Measurements from ENCODE around the gene INKA1.

DNA sequence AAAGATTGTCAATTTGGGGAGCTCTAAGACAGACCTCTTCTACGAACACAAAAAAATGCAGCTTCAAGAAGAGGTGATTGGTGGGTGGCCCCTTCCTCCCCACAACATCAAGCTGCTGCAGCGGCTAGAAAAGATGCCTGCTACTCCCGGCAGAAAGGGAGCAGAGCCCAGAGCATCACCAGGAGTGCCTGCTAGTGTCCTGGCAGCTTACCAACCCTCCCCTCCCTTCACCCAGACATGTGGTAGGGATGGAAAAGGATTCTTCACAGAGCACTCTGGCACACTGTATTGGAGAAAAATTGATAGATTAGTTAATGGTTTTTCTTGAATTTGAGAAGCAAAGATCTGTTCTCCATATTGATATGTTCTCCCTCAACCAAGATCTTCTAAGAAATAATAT lies 27.5 kb upstream of the INKA1 start:
- TF ChIP-seq, protein P1, sequence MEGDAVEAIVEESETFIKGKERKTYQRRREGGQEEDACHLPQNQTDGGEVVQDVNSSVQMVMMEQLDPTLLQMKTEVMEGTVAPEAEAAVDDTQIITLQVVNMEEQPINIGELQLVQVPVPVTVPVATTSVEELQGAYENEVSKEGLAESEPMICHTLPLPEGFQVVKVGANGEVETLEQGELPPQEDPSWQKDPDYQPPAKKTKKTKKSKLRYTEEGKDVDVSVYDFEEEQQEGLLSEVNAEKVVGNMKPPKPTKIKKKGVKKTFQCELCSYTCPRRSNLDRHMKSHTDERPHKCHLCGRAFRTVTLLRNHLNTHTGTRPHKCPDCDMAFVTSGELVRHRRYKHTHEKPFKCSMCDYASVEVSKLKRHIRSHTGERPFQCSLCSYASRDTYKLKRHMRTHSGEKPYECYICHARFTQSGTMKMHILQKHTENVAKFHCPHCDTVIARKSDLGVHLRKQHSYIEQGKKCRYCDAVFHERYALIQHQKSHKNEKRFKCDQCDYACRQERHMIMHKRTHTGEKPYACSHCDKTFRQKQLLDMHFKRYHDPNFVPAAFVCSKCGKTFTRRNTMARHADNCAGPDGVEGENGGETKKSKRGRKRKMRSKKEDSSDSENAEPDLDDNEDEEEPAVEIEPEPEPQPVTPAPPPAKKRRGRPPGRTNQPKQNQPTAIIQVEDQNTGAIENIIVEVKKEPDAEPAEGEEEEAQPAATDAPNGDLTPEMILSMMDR (IDR thresholded peaks at IDR 0.05; ENCODE audit: poor library complexity, severe bottlenecking) = no peak
- TF ChIP-seq POLR2AphosphoS5 (IDR thresholded peaks at IDR 0.05) = no peak
- TF ChIP-seq EP300 (conservative IDR thresholded peaks at IDR 0.05; ENCODE audit: poor library complexity, severe bottlenecking) = no peak
- TF ChIP-seq TAF1 (IDR thresholded peaks at IDR 0.05; ENCODE audit: low read depth) = no peak
- TF ChIP-seq EZH2 (IDR thresholded peaks at IDR 0.05; ENCODE audit: borderline replicate concordance, insufficient read depth, low read length, poor library complexity, severe bottlenecking) = no peak
- TF ChIP-seq, protein P2, sequence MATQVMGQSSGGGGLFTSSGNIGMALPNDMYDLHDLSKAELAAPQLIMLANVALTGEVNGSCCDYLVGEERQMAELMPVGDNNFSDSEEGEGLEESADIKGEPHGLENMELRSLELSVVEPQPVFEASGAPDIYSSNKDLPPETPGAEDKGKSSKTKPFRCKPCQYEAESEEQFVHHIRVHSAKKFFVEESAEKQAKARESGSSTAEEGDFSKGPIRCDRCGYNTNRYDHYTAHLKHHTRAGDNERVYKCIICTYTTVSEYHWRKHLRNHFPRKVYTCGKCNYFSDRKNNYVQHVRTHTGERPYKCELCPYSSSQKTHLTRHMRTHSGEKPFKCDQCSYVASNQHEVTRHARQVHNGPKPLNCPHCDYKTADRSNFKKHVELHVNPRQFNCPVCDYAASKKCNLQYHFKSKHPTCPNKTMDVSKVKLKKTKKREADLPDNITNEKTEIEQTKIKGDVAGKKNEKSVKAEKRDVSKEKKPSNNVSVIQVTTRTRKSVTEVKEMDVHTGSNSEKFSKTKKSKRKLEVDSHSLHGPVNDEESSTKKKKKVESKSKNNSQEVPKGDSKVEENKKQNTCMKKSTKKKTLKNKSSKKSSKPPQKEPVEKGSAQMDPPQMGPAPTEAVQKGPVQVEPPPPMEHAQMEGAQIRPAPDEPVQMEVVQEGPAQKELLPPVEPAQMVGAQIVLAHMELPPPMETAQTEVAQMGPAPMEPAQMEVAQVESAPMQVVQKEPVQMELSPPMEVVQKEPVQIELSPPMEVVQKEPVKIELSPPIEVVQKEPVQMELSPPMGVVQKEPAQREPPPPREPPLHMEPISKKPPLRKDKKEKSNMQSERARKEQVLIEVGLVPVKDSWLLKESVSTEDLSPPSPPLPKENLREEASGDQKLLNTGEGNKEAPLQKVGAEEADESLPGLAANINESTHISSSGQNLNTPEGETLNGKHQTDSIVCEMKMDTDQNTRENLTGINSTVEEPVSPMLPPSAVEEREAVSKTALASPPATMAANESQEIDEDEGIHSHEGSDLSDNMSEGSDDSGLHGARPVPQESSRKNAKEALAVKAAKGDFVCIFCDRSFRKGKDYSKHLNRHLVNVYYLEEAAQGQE (IDR thresholded peaks at IDR 0.05; ENCODE audit: borderline replicate concordance) = no peak
- no peak for TF ChIP-seq SMC3 (conservative IDR thresholded peaks at IDR 0.05; ENCODE audit: poor library complexity)
